Smooth muscle cell (in vitro differentiated cells): ENCODE measurements around the gene PPP4R1. TPM values are rescaled to one million over a fixed set of nuclear protein-coding genes. Genes with fewer than 3 reads are reported as not detected.

ENCODE experiments used
- DNase-seq: peaks from one replicate; lab custom pipeline; 2025; ENCODE audit not compliant: unreplicated experiment; lab: John Stamatoyannopoulos, UW
- H2AFZ ChIP-seq: fragments of 200-600 bp; sonication (generic); 2 replicates; pipeline ENCODE4 v1.6.0; 2016; ENCODE audit warnings: antibody characterized with exemption, low read depth, mild to moderate bottlenecking
- H3F3A ChIP-seq: fragments of 200-600 bp; sonication (generic); 2 replicates; pipeline ENCODE4 v1.6.0; 2017; ENCODE audit warnings: antibody characterized with exemption, low read depth
- H3K27ac ChIP-seq: fragments of 200-600 bp; sonication (generic); 2 replicates; pipeline ENCODE4 v1.5.1; 2016; ENCODE audit warnings: low read depth, mild to moderate bottlenecking
- H3K27me3 ChIP-seq: fragments of 200-600 bp; sonication (generic); 2 replicates; pipeline ENCODE4 v1.6.1; 2016; ENCODE audit warnings: low read depth, mild to moderate bottlenecking
- H3K36me3 ChIP-seq: fragments of 200-600 bp; sonication (generic); 2 replicates; pipeline ENCODE4 v1.5.1; 2016; ENCODE audit warnings: low read depth
- H3K4me1 ChIP-seq: fragments of 200-600 bp; sonication (generic); 2 replicates; pipeline ENCODE4 v1.5.1; 2016; ENCODE audit warnings: low read depth
- H3K4me2 ChIP-seq: fragments of 200-600 bp; sonication (generic); 2 replicates; pipeline ENCODE4 v1.6.0; 2016; ENCODE audit warnings: mild to moderate bottlenecking
- H3K4me3 ChIP-seq: fragments of 200-600 bp; sonication (generic); 2 replicates; pipeline ENCODE4 v1.5.1; 2016; ENCODE audit warnings: mild to moderate bottlenecking
- H3K79me2 ChIP-seq: fragments of 200-600 bp; sonication (generic); 2 replicates; pipeline ENCODE4 v1.6.0; 2016; ENCODE audit warnings: low read depth, mild to moderate bottlenecking
- H3K9ac ChIP-seq: fragments of 200-600 bp; sonication (generic); 2 replicates; pipeline ENCODE4 v1.6.0; 2016; ENCODE audit warnings: low read depth
- H3K9me3 ChIP-seq: fragments of 200-600 bp; sonication (generic); replicated peaks from 2 replicates; pipeline ENCODE4 v1.5.1; 2016; ENCODE audit warnings: low read depth
- H4K20me1 ChIP-seq: fragments of 200-600 bp; sonication (generic); 2 replicates; pipeline ENCODE4 v1.6.0; 2016; ENCODE audit warnings: low read depth
- WGBS: methylation state at CpG from one replicate; pipeline ENCODE4 v1.1.7; 2016; ENCODE audit warnings: low lambda C conversion rate; 5-methylcytosine and 5-hydroxymethylcytosine counted together
- polyA plus RNA-seq: library from polyadenylated mRNA; unstranded; fragments of >200 nt; fragmentation: Nextera tagmentation; extraction: Ambion mirVana; gene quantifications from 2 replicates; pipeline ENCODE4 v1.2.1, GENCODE V29; 2016
- total RNA-seq: library from RNA; depleted of rRNA; stranded (reverse); fragments of >200 nt; gene quantifications from 2 replicates; pipeline ENCODE4 v1.2.3, GENCODE V29; 2014
- TF ChIP-seq, protein P1 (sequence below): fragments of 200-600 bp; sonication (generic); IDR thresholded peaks from 2 replicates; pipeline ENCODE4 v1.5.1; 2017; ENCODE audit warnings: borderline replicate concordance, mild to moderate bottlenecking, antibody characterized with exemption; ENCODE audit not compliant: insufficient read depth, poor library complexity, severe bottlenecking

The PPP4R1 gene
- total and polyA plus RNA-seq, 2 experiments from 2014 or later: 25.9 to 78.4 TPM

DNA sequence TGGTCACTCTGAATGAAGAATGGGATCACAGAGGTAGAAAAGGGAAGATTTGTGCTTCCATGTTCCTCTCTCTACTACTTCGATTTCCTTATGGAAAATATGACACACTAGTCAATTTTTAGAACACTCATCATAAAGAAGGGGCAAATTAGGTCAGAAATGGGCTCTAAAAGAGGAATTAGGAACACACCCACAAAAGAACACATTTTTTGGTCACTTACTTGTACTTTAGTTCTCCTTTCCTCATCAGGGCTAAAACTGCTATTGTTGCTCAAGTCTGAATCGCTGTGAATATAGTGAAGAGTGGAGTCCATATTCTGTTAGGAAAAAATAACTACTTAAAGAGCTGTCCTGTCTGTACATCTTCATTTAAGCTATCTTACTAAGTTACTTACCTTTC lies 52.6 kb downstream of the PPP4R1 start:
- Histone ChIP-seq H3K4me1 (no peaks in the 10 kb centered on the region), H3K9me3 (no peaks in the 10 kb centered on the region), H3K27ac (no peak overlapping the region), H3K4me3 (no peak overlapping the region), H3K36me3 (peaks cover 29% of the 10 kb centered on the region), H3K9ac (no peak overlapping the region), H3K27me3 (no peaks in the 10 kb centered on the region), H3F3A (no peaks in the 10 kb centered on the region), H3K4me2 (no peak overlapping the region), H3K79me2 (peaks cover 1% of the 10 kb centered on the region), H4K20me1 (no peaks in the 10 kb centered on the region), H2AFZ (no peak overlapping the region)
- 100% methylated on average over 2 of the region's 2 CpGs for WGBS
- no peak for DNase-seq
- TF ChIP-seq, protein P1, sequence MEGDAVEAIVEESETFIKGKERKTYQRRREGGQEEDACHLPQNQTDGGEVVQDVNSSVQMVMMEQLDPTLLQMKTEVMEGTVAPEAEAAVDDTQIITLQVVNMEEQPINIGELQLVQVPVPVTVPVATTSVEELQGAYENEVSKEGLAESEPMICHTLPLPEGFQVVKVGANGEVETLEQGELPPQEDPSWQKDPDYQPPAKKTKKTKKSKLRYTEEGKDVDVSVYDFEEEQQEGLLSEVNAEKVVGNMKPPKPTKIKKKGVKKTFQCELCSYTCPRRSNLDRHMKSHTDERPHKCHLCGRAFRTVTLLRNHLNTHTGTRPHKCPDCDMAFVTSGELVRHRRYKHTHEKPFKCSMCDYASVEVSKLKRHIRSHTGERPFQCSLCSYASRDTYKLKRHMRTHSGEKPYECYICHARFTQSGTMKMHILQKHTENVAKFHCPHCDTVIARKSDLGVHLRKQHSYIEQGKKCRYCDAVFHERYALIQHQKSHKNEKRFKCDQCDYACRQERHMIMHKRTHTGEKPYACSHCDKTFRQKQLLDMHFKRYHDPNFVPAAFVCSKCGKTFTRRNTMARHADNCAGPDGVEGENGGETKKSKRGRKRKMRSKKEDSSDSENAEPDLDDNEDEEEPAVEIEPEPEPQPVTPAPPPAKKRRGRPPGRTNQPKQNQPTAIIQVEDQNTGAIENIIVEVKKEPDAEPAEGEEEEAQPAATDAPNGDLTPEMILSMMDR: no peak

DNA sequence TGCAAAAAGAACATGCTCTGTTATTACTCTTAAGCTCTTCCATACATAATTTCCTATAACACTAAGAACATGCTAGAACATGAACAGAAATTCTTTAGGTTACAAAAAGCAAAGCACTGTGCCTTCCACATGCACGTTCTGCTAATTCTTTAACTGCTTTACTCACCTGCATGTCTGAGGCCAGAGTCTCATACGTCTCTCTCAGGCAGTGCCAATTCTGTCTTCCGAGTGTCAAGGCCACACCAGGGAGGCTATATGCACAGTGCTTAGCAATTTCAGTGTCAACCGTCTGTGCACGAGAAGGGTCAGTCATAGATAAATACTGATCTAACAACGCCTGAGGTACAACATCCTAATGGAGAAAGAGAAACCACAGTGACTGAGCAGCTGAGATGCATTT lies 55.1 kb downstream of the PPP4R1 start:
- Histone ChIP-seq H3K27me3 (no peaks in the 10 kb centered on the region), H3K4me2 (no peak overlapping the region), H3K4me3 (no peak overlapping the region), H3K79me2 (no peaks in the 10 kb centered on the region), H4K20me1 (no peaks in the 10 kb centered on the region), H3K4me1 (no peaks in the 10 kb centered on the region), H2AFZ (no peak overlapping the region), H3K27ac (no peak overlapping the region), H3K9ac (no peak overlapping the region), H3K36me3 (peaks cover 44% of the 10 kb centered on the region), H3F3A (no peaks in the 10 kb centered on the region), H3K9me3 (no peaks in the 10 kb centered on the region)
- DNase-seq: no peak
- TF ChIP-seq, protein P1: no peak
- WGBS: 81% methylated on average over 6 of the region's 6 CpGs

DNA sequence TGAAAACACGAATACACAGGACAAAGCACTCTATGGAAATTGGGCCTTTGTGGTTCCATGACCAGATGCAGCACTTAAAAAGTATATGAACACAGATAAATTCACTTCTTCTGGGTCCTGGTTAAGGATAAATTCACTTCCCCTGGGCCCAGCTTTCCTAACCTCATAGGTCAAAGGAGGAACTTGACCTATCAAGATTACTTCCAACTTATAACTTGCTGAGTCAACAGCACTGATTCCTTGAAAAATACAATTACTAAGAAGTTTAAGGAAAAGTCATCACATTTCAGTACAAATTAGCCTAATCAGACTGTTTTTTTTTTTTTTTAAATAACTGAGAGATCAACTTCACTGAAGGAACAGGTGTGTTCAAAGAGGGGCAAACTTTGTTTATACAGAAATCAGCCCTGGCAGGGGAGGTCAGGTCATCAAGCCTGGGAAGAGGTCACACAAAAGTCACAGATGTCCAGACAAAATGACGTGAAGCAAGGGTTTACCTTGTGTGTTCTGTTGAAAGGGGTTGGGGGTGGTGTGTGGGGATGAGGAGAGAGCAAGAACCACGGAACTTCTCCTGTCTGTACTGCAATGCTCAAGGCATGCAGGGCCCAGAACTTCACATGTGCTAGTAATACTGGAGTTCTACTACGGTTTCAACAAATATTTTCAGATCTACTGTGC lies 55.8 kb downstream of the PPP4R1 start:
- no peaks in the 10 kb centered on the region for H3K27me3 ChIP-seq
- 97% methylated on average over 4 of the region's 4 CpGs for WGBS
- no peaks in the 10 kb centered on the region for H4K20me1 ChIP-seq
- H3K27ac ChIP-seq: no peak overlapping the region
- TF ChIP-seq, protein P1: no peak
- H3K9ac ChIP-seq: no peak overlapping the region
- peaks cover 48% of the 10 kb centered on the region for H3K36me3 ChIP-seq
- no peak overlapping the region for H3K4me3 ChIP-seq
- no peaks in the 10 kb centered on the region for H3K4me1 ChIP-seq
- H3F3A ChIP-seq: no peaks in the 10 kb centered on the region
- H3K4me2 ChIP-seq: no peak overlapping the region
- H2AFZ ChIP-seq: no peak overlapping the region
- DNase-seq: no peak
- H3K79me2 ChIP-seq: no peaks in the 10 kb centered on the region
- no peaks in the 10 kb centered on the region for H3K9me3 ChIP-seq
